Measurements from ENCODE around the gene CALN1. TPM values are rescaled to one million over a fixed set of nuclear protein-coding genes. Genes with fewer than 3 reads are reported as not detected.

CALN1 gene
- total RNA-seq, 5 donors from 2014 or later (not counting 1 experiment from before 2014, with no cell fraction given) = 0.03 to 0.26 (median 0.05) TPM

DNA sequence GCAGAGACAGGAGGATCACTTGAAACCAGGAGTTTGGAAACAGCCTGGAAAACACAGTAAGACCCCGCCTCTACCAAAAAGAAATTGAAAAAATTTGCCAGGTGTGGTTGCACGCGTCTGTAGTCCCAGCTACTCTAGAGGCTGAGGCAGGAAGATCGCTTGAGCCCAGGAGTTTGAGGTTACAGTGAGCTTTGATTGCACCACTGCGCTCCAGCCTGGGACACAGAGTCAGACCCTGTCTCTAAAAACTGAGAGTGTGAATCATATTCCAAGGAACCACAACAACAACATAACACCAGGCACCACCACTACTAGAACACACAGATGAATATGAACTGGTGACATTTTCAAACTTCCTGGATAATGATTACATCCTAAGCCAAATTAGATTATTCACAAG is 324.2 kb downstream of the CALN1 start:
- Histone ChIP-seq H3K36me3 (ENCODE audit: control insufficient read depth in 2 of 2, extremely low read depth in 1 of 2, insufficient read depth in 1 of 2, low read length in 1 of 2) (no peaks in the 10 kb centered on the region), H3K4me1 (ENCODE audit: control insufficient read depth in 1 of 2, extremely low read depth in 1 of 2, insufficient read depth in 2 of 2, low read length in 2 of 2) (no peaks in the 10 kb centered on the region), H3K9me3 (no peaks in the 10 kb centered on the region), H3K27ac (ENCODE audit: low read length) (no peak overlapping the region), H3K27me3 (replicated peaks in 1 of 2; ENCODE audit: control insufficient read depth in 2 of 2, extremely low read depth in 1 of 2, insufficient read depth in 2 of 2, low read length in 1 of 2) (no peaks in the 10 kb centered on the region), H3K4me3 (ENCODE audit: control insufficient read depth in 1 of 2, extremely low read depth in 1 of 2, low read length in 1 of 2) (no peak overlapping the region)
- H3K4me1 Mint-ChIP-seq = no peaks in the 10 kb centered on the region
- H3K9me3 Mint-ChIP-seq = peaks cover 0 to 4% (median 0%) of the 10 kb centered on the region in 3 donors
- DNase-seq (no peak), ATAC-seq (replicated peaks in 1 of 4) (no peak)
- 13% methylated on average over 3 of the region's 5 CpGs for WGBS (ENCODE audit: insufficient coverage)
- no peak overlapping the region for H3K27ac Mint-ChIP-seq
- no peaks in the 10 kb centered on the region for H3K27me3 Mint-ChIP-seq
- ChIA-PET POLR2A (no interaction called here), CTCF (no interaction called here)
- H3K4me3 Mint-ChIP-seq = no peak overlapping the region
- H3K36me3 Mint-ChIP-seq = no peaks in the 10 kb centered on the region

DNA sequence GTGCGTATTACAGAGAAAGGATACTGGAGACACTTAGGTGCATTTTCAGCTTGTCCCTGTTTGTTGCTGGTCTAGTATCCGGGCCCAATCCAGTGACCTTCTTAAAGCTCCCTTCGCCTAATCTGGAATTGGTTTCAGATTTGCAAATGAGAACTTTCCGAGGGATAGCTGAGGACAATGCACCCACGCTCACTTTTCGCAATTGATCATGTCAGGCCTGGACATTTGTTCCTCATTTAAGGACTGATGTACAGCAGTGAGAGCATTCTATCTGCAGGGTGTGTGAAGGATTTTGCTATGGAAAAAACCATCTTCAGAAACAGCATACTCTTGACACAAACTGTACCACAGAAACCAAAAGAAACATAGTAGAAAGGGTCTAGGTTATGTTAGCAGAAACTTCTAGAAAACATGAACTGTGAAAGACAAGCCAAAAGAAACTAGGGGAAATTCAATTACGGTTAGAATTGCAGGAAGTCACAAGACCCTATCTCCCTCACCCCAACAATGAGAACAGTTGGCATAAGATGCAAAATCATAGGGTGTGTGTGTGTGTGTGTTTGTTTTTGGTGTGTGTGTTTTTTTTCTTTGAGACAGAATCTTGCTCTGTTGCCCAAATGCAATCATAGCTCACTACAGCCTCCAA is 331.1 kb downstream of the CALN1 start:
- H3K9me3 ChIP-seq = no peaks in the 10 kb centered on the region
- DNase-seq (no peak), ATAC-seq (replicated peaks in 1 of 4) (no peak)
- Mint-ChIP-seq H3K4me1 (no peaks in the 10 kb centered on the region), H3K27me3 (no peaks in the 10 kb centered on the region), H3K36me3 (no peaks in the 10 kb centered on the region), H3K9me3 (peaks cover 0 to 5% (median 2%) of the 10 kb centered on the region in 3 donors), H3K4me3 (no peak overlapping the region), H3K27ac (no peak overlapping the region)
- WGBS (ENCODE audit: insufficient coverage) = 78% methylated on average over 4 of the region's 7 CpGs
- ChIA-PET CTCF (no interaction called here), POLR2A (no interaction called here)
- H3K27ac ChIP-seq (ENCODE audit: low read length) = no peak overlapping the region
- H3K36me3 ChIP-seq (ENCODE audit: control insufficient read depth in 2 of 2, extremely low read depth in 1 of 2, insufficient read depth in 1 of 2, low read length in 1 of 2) = no peaks in the 10 kb centered on the region
- H3K4me3 ChIP-seq (ENCODE audit: control insufficient read depth in 1 of 2, extremely low read depth in 1 of 2, low read length in 1 of 2) = no peak overlapping the region
- no peaks in the 10 kb centered on the region for H3K27me3 ChIP-seq (replicated peaks in 1 of 2; ENCODE audit: control insufficient read depth in 2 of 2, extremely low read depth in 1 of 2, insufficient read depth in 2 of 2, low read length in 1 of 2)
- no peaks in the 10 kb centered on the region for H3K4me1 ChIP-seq (ENCODE audit: control insufficient read depth in 1 of 2, extremely low read depth in 1 of 2, insufficient read depth in 2 of 2, low read length in 2 of 2)

DNA sequence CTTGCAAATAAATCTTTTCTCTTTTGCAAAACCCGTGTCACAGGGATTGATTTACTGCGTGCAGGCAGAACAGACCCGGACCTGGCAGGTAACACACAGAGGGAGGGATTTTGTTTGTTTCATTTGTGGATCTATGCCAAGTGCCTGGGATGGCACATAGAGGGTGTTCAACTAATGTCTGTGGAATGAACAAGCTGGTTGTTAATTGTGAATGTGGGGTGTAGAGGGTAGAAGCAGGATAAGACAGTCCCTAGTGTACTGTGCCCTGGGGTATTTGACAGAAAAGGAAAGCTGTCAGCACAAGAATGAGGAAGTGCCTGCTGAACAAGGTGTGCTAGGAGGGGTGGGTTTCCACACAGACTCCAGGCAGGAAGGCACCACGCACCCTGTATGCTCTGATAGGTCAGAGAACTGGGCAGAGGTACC is 331.8 kb downstream of the CALN1 start:
- no peaks in the 10 kb centered on the region for H3K4me1 Mint-ChIP-seq
- CTCF ChIA-PET = no interaction called here

DNA sequence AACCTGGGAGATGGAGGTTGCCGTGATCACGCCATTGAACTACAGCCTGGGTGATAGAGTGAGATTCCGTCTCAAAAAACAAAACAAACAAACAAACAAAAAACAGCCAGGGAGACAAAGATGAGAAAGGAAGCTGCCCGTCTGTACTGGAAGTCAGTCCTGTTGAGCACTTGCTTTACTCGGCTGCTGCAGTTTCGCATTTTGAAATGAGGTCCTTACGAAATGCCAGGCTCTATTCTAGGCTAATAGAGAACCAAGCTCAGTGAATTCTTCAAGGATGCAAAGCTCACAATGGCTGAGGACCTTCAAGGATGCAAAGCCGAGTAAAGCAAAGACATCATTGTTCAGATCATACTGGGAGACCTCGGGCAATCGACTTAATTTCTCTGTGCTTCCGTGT is 333.3 kb downstream of the CALN1 start:
- POLR2A ChIA-PET = no interaction called here
- DNase-seq (no peak), ATAC-seq (replicated peaks in 1 of 4) (no peak)
- H3K4me1 Mint-ChIP-seq = no peaks in the 10 kb centered on the region
- Histone ChIP-seq H3K4me1 (ENCODE audit: control insufficient read depth in 1 of 2, extremely low read depth in 1 of 2, insufficient read depth in 2 of 2, low read length in 2 of 2) (no peaks in the 10 kb centered on the region), H3K4me3 (ENCODE audit: control insufficient read depth in 1 of 2, extremely low read depth in 1 of 2, low read length in 1 of 2) (no peak overlapping the region), H3K9me3 (no peaks in the 10 kb centered on the region), H3K27ac (ENCODE audit: low read length) (no peak overlapping the region), H3K36me3 (ENCODE audit: control insufficient read depth in 2 of 2, extremely low read depth in 1 of 2, insufficient read depth in 1 of 2, low read length in 1 of 2) (no peaks in the 10 kb centered on the region), H3K27me3 (replicated peaks in 1 of 2; ENCODE audit: control insufficient read depth in 2 of 2, extremely low read depth in 1 of 2, insufficient read depth in 2 of 2, low read length in 1 of 2) (no peaks in the 10 kb centered on the region)
- CTCF ChIA-PET = no interaction called here
- H3K27me3 Mint-ChIP-seq = no peaks in the 10 kb centered on the region
- WGBS (ENCODE audit: insufficient coverage) = 92% methylated on average over 6 of the region's 11 CpGs
- no peak overlapping the region for H3K27ac Mint-ChIP-seq
- no peak overlapping the region for H3K4me3 Mint-ChIP-seq
- peaks cover 0 to 11% (median 9%) of the 10 kb centered on the region in 3 donors for H3K9me3 Mint-ChIP-seq
- H3K36me3 Mint-ChIP-seq = no peaks in the 10 kb centered on the region

More for the DNA sequence above, 331.8 kb downstream of the CALN1 start:
- Histone ChIP-seq H3K27ac (ENCODE audit: low read length) (no peak overlapping the region), H3K36me3 (ENCODE audit: control insufficient read depth in 2 of 2, extremely low read depth in 1 of 2, insufficient read depth in 1 of 2, low read length in 1 of 2) (no peaks in the 10 kb centered on the region), H3K9me3 (no peaks in the 10 kb centered on the region), H3K4me1 (ENCODE audit: control insufficient read depth in 1 of 2, extremely low read depth in 1 of 2, insufficient read depth in 2 of 2, low read length in 2 of 2) (no peaks in the 10 kb centered on the region), H3K27me3 (replicated peaks in 1 of 2; ENCODE audit: control insufficient read depth in 2 of 2, extremely low read depth in 1 of 2, insufficient read depth in 2 of 2, low read length in 1 of 2) (no peaks in the 10 kb centered on the region), H3K4me3 (ENCODE audit: control insufficient read depth in 1 of 2, extremely low read depth in 1 of 2, low read length in 1 of 2) (no peak overlapping the region)
- H3K27ac Mint-ChIP-seq = no peak overlapping the region
- DNase-seq (no peak), ATAC-seq (replicated peaks in 1 of 4) (no peak)
- peaks cover 0 to 6% (median 5%) of the 10 kb centered on the region in 3 donors for H3K9me3 Mint-ChIP-seq
- H3K27me3 Mint-ChIP-seq = no peaks in the 10 kb centered on the region
- WGBS (ENCODE audit: insufficient coverage) = 66% methylated on average over 3 of the region's 4 CpGs
- no peak overlapping the region for H3K4me3 Mint-ChIP-seq
- H3K36me3 Mint-ChIP-seq = no peaks in the 10 kb centered on the region
- POLR2A ChIA-PET = no interaction called here

DNA sequence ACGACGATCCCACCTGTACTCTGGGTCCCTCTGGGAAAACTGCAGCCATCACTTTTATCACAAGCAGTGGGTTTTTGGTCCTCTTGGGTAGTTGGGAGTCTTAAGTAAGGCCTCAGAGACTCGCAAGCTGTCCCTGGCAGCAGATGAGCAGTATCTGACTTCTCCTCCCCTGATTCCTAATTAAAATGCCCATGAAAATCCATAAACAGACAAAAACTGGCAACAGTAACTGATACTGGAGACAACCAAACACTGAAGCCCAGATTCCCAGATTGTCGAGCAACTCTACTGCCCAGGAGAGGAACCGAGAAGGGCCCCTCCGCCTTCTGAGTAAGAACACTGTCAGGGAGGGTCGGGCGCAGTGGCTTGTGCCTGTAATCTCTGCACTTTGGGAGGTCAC is 333.8 kb downstream of the CALN1 start:
- Mint-ChIP-seq H3K4me1 (no peaks in the 10 kb centered on the region), H3K4me3 (no peak overlapping the region), H3K36me3 (no peaks in the 10 kb centered on the region), H3K27me3 (no peaks in the 10 kb centered on the region), H3K27ac (no peak overlapping the region), H3K9me3 (peaks cover 0 to 16% (median 10%) of the 10 kb centered on the region in 3 donors)
- DNase-seq (no peak), ATAC-seq (replicated peaks in 1 of 4) (no peak)
- Histone ChIP-seq H3K9me3 (no peaks in the 10 kb centered on the region), H3K4me3 (ENCODE audit: control insufficient read depth in 1 of 2, extremely low read depth in 1 of 2, low read length in 1 of 2) (no peak overlapping the region), H3K27ac (ENCODE audit: low read length) (no peak overlapping the region), H3K4me1 (ENCODE audit: control insufficient read depth in 1 of 2, extremely low read depth in 1 of 2, insufficient read depth in 2 of 2, low read length in 2 of 2) (no peaks in the 10 kb centered on the region), H3K36me3 (ENCODE audit: control insufficient read depth in 2 of 2, extremely low read depth in 1 of 2, insufficient read depth in 1 of 2, low read length in 1 of 2) (no peaks in the 10 kb centered on the region), H3K27me3 (replicated peaks in 1 of 2; ENCODE audit: control insufficient read depth in 2 of 2, extremely low read depth in 1 of 2, insufficient read depth in 2 of 2, low read length in 1 of 2) (no peaks in the 10 kb centered on the region)
- ChIA-PET CTCF (interaction anchor here in 1 of 2 donors (0.6 kb wide), 1 partner anchor 331 kb away, joined by 3 read pairs; no protein-coding TSS in a partner anchor), POLR2A (no interaction called here)
- WGBS (ENCODE audit: insufficient coverage) = 91% methylated on average over 4 of the region's 8 CpGs

DNA sequence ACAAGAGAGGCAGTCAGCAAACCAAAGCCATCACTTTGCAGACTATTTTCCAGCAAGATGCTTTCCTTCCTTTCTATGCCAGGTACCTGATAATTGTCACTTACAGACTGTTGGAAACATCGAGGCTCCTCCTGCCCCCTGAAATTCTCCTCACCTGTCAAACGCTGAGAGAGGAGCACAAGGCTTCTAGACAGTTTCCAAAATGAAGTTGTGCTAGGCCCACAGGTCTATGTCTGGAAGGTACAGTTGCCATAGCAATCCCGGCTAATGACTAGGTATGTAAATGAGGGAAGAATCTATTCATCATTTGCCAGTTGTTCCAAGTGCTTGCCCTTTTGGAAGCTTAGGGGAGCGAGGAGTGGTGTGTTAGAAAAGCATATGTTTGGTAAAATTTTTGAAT is 334.4 kb downstream of the CALN1 start:
- no peak for DNase-seq
- H3K36me3 ChIP-seq (ENCODE audit: control insufficient read depth in 2 of 2, extremely low read depth in 1 of 2, insufficient read depth in 1 of 2, low read length in 1 of 2) = no peaks in the 10 kb centered on the region
- H3K4me1 Mint-ChIP-seq = no peaks in the 10 kb centered on the region
- ATAC-seq (replicated peaks in 1 of 4) = no peak
- peaks cover 3 to 22% (median 10%) of the 10 kb centered on the region in 3 donors for H3K9me3 Mint-ChIP-seq
- no peaks in the 10 kb centered on the region for H3K36me3 Mint-ChIP-seq
- no peak overlapping the region for H3K27ac Mint-ChIP-seq
- ChIA-PET CTCF (interaction anchor here in 1 of 2 donors (0.6 kb wide), 1 partner anchor 330 kb away, joined by 3 read pairs; no protein-coding TSS in a partner anchor), POLR2A (no interaction called here)
- H3K27ac ChIP-seq (ENCODE audit: low read length) = no peak overlapping the region
- no peak overlapping the region for H3K4me3 Mint-ChIP-seq
- WGBS (ENCODE audit: insufficient coverage) = 66% methylated on average over 4 of the region's 4 CpGs
- H3K27me3 Mint-ChIP-seq = no peaks in the 10 kb centered on the region
- H3K4me1 ChIP-seq (ENCODE audit: control insufficient read depth in 1 of 2, extremely low read depth in 1 of 2, insufficient read depth in 2 of 2, low read length in 2 of 2) = no peaks in the 10 kb centered on the region
- H3K4me3 ChIP-seq (ENCODE audit: control insufficient read depth in 1 of 2, extremely low read depth in 1 of 2, low read length in 1 of 2) = no peak overlapping the region
- H3K27me3 ChIP-seq (replicated peaks in 1 of 2; ENCODE audit: control insufficient read depth in 2 of 2, extremely low read depth in 1 of 2, insufficient read depth in 2 of 2, low read length in 1 of 2) = no peaks in the 10 kb centered on the region
- H3K9me3 ChIP-seq = no peaks in the 10 kb centered on the region

DNA sequence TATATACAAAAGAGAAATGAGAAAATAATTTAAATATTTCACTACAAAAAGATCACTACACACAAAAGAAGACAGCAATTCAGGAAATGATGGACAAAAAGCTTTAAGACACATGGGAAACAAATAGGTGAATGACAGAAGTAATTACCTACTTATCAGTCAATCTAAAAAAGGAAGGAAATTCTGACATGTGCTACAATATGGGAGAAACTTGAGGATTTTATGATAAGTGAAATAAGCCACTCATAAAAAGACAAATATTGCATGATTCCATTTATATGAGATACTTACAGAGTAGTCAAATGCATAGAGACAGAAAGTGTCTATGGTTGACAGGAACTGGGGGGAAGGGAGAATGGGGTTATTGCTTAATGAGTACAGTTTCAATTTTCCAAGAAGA is 339.2 kb downstream of the CALN1 start:
- CTCF ChIA-PET = no interaction called here
- no peaks in the 10 kb centered on the region for H3K4me1 ChIP-seq (ENCODE audit: control insufficient read depth in 1 of 2, extremely low read depth in 1 of 2, insufficient read depth in 2 of 2, low read length in 2 of 2)
- Mint-ChIP-seq H3K4me1 (no peaks in the 10 kb centered on the region), H3K9me3 (peaks cover 20 to 40% (median 22%) of the 10 kb centered on the region in 3 donors), H3K36me3 (no peaks in the 10 kb centered on the region), H3K27ac (no peak overlapping the region), H3K4me3 (no peak overlapping the region), H3K27me3 (no peaks in the 10 kb centered on the region)
- no peak for ATAC-seq (replicated peaks in 1 of 4)
- H3K27me3 ChIP-seq (replicated peaks in 1 of 2; ENCODE audit: control insufficient read depth in 2 of 2, extremely low read depth in 1 of 2, insufficient read depth in 2 of 2, low read length in 1 of 2) = no peaks in the 10 kb centered on the region
- H3K4me3 ChIP-seq (ENCODE audit: control insufficient read depth in 1 of 2, extremely low read depth in 1 of 2, low read length in 1 of 2) = no peak overlapping the region
- H3K27ac ChIP-seq (ENCODE audit: low read length) = no peak overlapping the region
- peaks cover 8% of the 10 kb centered on the region for H3K9me3 ChIP-seq
- POLR2A ChIA-PET = no interaction called here
- no peak for DNase-seq
- H3K36me3 ChIP-seq (ENCODE audit: control insufficient read depth in 2 of 2, extremely low read depth in 1 of 2, insufficient read depth in 1 of 2, low read length in 1 of 2) = no peaks in the 10 kb centered on the region
